ENCODE data around the gene FBLL1. TPM values are rescaled to one million over a fixed set of nuclear protein-coding genes. Genes with fewer than 3 reads are reported as not detected.
"Not testable (repeated sequence)": the region's sequence is repeated elsewhere in the genome, so short reads cannot be mapped to it uniquely, and the experiment has no call there.

The FBLL1 gene
- total RNA-seq, 3 donors from 2014 or later (not counting 1 experiment from before 2014, with no cell fraction given): not detected

DNA sequence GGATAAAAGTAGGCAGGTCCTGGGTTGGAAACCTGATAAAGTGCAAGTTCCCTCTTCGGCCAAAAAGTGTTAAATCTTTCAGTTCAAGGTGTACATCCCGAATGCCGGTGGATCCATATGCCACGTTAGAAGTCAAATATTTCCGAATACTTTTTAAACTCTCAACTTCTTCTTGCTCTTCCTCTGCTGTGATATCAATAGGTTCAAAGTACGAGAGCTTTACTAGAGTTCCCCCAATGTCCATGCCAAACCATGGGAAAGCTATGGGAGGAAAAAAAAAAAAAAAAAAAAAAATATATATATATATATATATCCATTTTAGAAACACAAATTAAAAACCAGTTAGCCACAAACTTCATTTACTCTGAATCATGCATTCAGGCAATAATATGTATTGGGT is 39.6 kb downstream of the FBLL1 start:
- H3K27me3 Mint-ChIP-seq (ENCODE audit: low read depth in 2 of 2): no peaks in the 10 kb centered on the region
- H3K9me3 ChIP-seq (ENCODE audit: control insufficient read depth, insufficient read depth, low read length): no peaks in the 10 kb centered on the region
- no peaks in the 10 kb centered on the region for H3K36me3 Mint-ChIP-seq
- no peak overlapping the region for H3K4me3 Mint-ChIP-seq
- H3K4me1 Mint-ChIP-seq: peaks cover 26% of the 10 kb centered on the region in 2 donors
- ATAC-seq (no peak), DNase-seq (no peak)
- H3K4me3 ChIP-seq (ENCODE audit: low read length): no peak overlapping the region
- no peak overlapping the region for H3K27ac ChIP-seq (ENCODE audit: low read length)
- TF ChIP-seq, protein P1, sequence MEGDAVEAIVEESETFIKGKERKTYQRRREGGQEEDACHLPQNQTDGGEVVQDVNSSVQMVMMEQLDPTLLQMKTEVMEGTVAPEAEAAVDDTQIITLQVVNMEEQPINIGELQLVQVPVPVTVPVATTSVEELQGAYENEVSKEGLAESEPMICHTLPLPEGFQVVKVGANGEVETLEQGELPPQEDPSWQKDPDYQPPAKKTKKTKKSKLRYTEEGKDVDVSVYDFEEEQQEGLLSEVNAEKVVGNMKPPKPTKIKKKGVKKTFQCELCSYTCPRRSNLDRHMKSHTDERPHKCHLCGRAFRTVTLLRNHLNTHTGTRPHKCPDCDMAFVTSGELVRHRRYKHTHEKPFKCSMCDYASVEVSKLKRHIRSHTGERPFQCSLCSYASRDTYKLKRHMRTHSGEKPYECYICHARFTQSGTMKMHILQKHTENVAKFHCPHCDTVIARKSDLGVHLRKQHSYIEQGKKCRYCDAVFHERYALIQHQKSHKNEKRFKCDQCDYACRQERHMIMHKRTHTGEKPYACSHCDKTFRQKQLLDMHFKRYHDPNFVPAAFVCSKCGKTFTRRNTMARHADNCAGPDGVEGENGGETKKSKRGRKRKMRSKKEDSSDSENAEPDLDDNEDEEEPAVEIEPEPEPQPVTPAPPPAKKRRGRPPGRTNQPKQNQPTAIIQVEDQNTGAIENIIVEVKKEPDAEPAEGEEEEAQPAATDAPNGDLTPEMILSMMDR (IDR thresholded peaks at IDR 0.05): no peak
- WGBS (ENCODE audit: insufficient coverage): 94% methylated on average over 5 of the region's 6 CpGs
- peaks cover 24% of the 10 kb centered on the region for H3K36me3 ChIP-seq (ENCODE audit: control insufficient read depth, insufficient read depth, low read length)
- no peak overlapping the region for H3K27ac Mint-ChIP-seq
- H3K4me1 ChIP-seq (ENCODE audit: control insufficient read depth, insufficient read depth, low read length): no peaks in the 10 kb centered on the region
- intact Hi-C loops (cut with micrococcal nuclease): no loop called here
- H3K27me3 ChIP-seq (ENCODE audit: control insufficient read depth, insufficient read depth, low read length): no peaks in the 10 kb centered on the region
- no peaks in the 10 kb centered on the region for H3K9me3 Mint-ChIP-seq

DNA sequence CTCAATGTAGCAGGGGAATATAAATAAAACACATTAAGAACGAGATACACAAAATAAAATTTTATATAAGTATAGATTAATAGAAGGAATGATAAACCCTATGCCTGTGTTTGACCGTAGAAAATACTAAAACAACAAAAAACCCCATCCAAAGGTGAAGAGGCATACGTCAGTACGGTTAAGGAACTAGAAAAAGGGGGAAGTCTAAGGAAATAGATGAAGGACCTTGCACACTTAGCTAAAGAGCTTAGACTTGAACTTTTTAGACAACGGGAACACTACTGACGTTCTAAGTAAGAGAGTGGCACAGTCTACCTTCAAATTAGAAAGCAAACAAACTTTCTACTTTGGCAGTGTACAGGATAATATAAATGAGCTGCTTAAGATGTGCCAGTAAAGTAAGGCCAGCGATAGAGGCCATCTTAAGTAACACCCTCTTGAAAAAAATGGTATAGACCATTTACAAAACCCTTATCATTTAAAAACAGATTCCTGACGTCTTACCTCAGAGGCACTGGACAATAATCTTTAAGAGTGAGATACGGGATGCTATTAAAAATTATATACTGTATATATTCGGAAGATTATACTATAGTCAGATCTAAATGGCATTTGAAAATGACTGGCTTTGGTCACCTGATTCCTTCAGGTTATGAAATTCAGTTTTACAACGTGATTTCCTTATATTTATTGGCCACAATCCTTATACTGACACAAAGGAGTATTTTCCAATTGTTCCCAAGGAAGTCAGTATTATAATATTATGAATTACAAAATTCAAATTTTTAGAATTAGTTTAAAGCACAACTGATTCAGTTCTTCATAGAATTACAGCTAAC is 41.6 kb downstream of the FBLL1 start:
- DNase-seq (no peak), ATAC-seq (no peak)
- WGBS (ENCODE audit: insufficient coverage): 91% methylated on average over 5 of the region's 11 CpGs
- peaks cover 35% of the 10 kb centered on the region in 2 donors for H3K4me1 Mint-ChIP-seq
- Histone ChIP-seq H3K4me1 (ENCODE audit: control insufficient read depth, insufficient read depth, low read length) (peaks cover 4% of the 10 kb centered on the region), H3K27me3 (ENCODE audit: control insufficient read depth, insufficient read depth, low read length) (no peaks in the 10 kb centered on the region), H3K27ac (ENCODE audit: low read length) (no peak overlapping the region), H3K36me3 (ENCODE audit: control insufficient read depth, insufficient read depth, low read length) (peaks cover 11% of the 10 kb centered on the region), H3K9me3 (ENCODE audit: control insufficient read depth, insufficient read depth, low read length) (no peaks in the 10 kb centered on the region), H3K4me3 (ENCODE audit: low read length) (no peak overlapping the region)
- intact Hi-C loops (cut with micrococcal nuclease): no loop called here
- no peaks in the 10 kb centered on the region for H3K27me3 Mint-ChIP-seq (ENCODE audit: low read depth in 2 of 2)
- TF ChIP-seq, protein P1 (IDR thresholded peaks at IDR 0.05): no peak
- H3K36me3 Mint-ChIP-seq: no peaks in the 10 kb centered on the region
- H3K9me3 Mint-ChIP-seq: no peaks in the 10 kb centered on the region
- no peak overlapping the region for H3K27ac Mint-ChIP-seq
- H3K4me3 Mint-ChIP-seq: no peak overlapping the region

GRCh38 chr5:168573663-168574062 is 44.6 kb downstream of the FBLL1 start:
- H3K36me3 Mint-ChIP-seq; H3K9me3 ChIP-seq (ENCODE audit: control insufficient read depth, insufficient read depth, low read length); H3K27ac Mint-ChIP-seq; ATAC-seq; H3K9me3 Mint-ChIP-seq; DNase-seq; H3K27me3 Mint-ChIP-seq (ENCODE audit: low read depth in 2 of 2); H3K36me3 ChIP-seq (ENCODE audit: control insufficient read depth, insufficient read depth, low read length); H3K4me3 ChIP-seq (ENCODE audit: low read length); intact Hi-C loops (cut with micrococcal nuclease); H3K27me3 ChIP-seq (ENCODE audit: control insufficient read depth, insufficient read depth, low read length); H3K27ac ChIP-seq (ENCODE audit: low read length); H3K4me3 Mint-ChIP-seq: not testable (repeated sequence)
- no CpG with 5 or more reads among the region's 3 CpGs for WGBS (ENCODE audit: insufficient coverage)
- H3K4me1 Mint-ChIP-seq: peaks cover 46 to 52% of the 10 kb centered on the region in 2 donors
- H3K4me1 ChIP-seq (ENCODE audit: control insufficient read depth, insufficient read depth, low read length): peaks cover 13% of the 10 kb centered on the region

- intact Hi-C loops (cut with micrococcal nuclease): not testable (repeated sequence)
- WGBS (ENCODE audit: insufficient coverage): no CpG with 5 or more reads among the region's 1 CpG
Measured at GRCh38 chr5:168574156-168574555, 45.1 kb downstream of the FBLL1 start.

More at GRCh38 chr5:168574156-168574555, 45.1 kb downstream of the FBLL1 start:
- H3K9me3 ChIP-seq (ENCODE audit: control insufficient read depth, insufficient read depth, low read length); H3K36me3 ChIP-seq (ENCODE audit: control insufficient read depth, insufficient read depth, low read length); H3K4me3 ChIP-seq (ENCODE audit: low read length); H3K4me3 Mint-ChIP-seq; H3K27me3 ChIP-seq (ENCODE audit: control insufficient read depth, insufficient read depth, low read length); H3K9me3 Mint-ChIP-seq; ATAC-seq; H3K36me3 Mint-ChIP-seq; DNase-seq; H3K27ac Mint-ChIP-seq; H3K27ac ChIP-seq (ENCODE audit: low read length); H3K27me3 Mint-ChIP-seq (ENCODE audit: low read depth in 2 of 2): not testable (repeated sequence)
- H3K4me1 ChIP-seq (ENCODE audit: control insufficient read depth, insufficient read depth, low read length): peaks cover 15% of the 10 kb centered on the region
- H3K4me1 Mint-ChIP-seq: peaks cover 46 to 53% of the 10 kb centered on the region in 2 donors
